RWPE2 (cell line): ENCODE results near the gene HVCN1.

Experiments
- ATAC-seq: fragments of 200-7000 bp; cut with Tn5 transposase; 3 replicates; pipeline ENCODE4 v1.9.1; 2021; ENCODE audit warnings: low read depth
- DNase-seq: peaks from one replicate; pipeline ENCODE4 v3.0.0-alpha.2; 2020; ENCODE audit warnings: low spot score
- H3K27ac ChIP-seq: fragments of 450-650 bp; 2 replicates; pipeline ENCODE4 v1.5.1; 2017; ENCODE audit warnings: mild to moderate bottlenecking; ENCODE audit not compliant: poor library complexity, severe bottlenecking
- H3K27me3 ChIP-seq: fragments of 250-450 bp; sonication (Bioruptor Pico); 2 replicates; pipeline ENCODE4 v1.5.1; 2021; ENCODE audit warnings: mild to moderate bottlenecking, moderate library complexity; ENCODE audit not compliant: insufficient read depth, poor library complexity, severe bottlenecking
- H3K36me3 ChIP-seq: fragments of 250-450 bp; sonication (Bioruptor Pico); 2 replicates; pipeline ENCODE4 v1.5.1; 2020; ENCODE audit warnings: low read depth, mild to moderate bottlenecking, moderate library complexity
- H3K4me1 ChIP-seq: fragments of 250-450 bp; sonication (Bioruptor Pico); 2 replicates; pipeline ENCODE4 v1.5.1; 2021; ENCODE audit warnings: mild to moderate bottlenecking, moderate library complexity; ENCODE audit not compliant: insufficient read depth, poor library complexity, severe bottlenecking
- H3K4me3 ChIP-seq: fragments of 250-450 bp; sonication (Bioruptor Pico); 2 replicates; pipeline ENCODE4 v1.5.1; 2021; ENCODE audit warnings: mild to moderate bottlenecking, moderate library complexity; ENCODE audit not compliant: severe bottlenecking
- H3K9me3 ChIP-seq: fragments of 250-450 bp; sonication (Bioruptor Pico); 2 replicates; pipeline ENCODE4 v1.5.1; 2021; ENCODE audit warnings: mild to moderate bottlenecking, moderate library complexity; ENCODE audit not compliant: severe bottlenecking
- CTCF ChIP-seq: fragments of 450-650 bp; IDR thresholded peaks from one replicate; pipeline ENCODE4 v1.5.1; 2017; ENCODE audit warnings: mild to moderate bottlenecking, moderate library complexity; ENCODE audit not compliant: poor library complexity, severe bottlenecking

Gene HVCN1

GRCh38 chr12:110627500-110628195 lies 61.3 kb downstream of the HVCN1 start:
- no peak overlapping the region for H3K4me3 ChIP-seq
- H3K36me3 ChIP-seq, result peaks cover 18% of the 10 kb centered on the region
- no peaks in the 10 kb centered on the region for H3K27me3 ChIP-seq
- no peaks in the 10 kb centered on the region for H3K9me3 ChIP-seq
- no peak for TF ChIP-seq CTCF
- H3K27ac ChIP-seq, result no peak overlapping the region
- H3K4me1 ChIP-seq, result no peaks in the 10 kb centered on the region
- ATAC-seq (no peak), DNase-seq (no peak)

GRCh38 chr12:110622582-110622981 lies 66.3 kb downstream of the HVCN1 start:
- no peak for ATAC-seq

GRCh38 chr12:110619534-110619953 lies 69.4 kb downstream of the HVCN1 start:
- Histone ChIP-seq H3K4me1 (peaks cover 6% of the 10 kb centered on the region), H3K9me3 (no peaks in the 10 kb centered on the region), H3K27me3 (no peaks in the 10 kb centered on the region), H3K36me3 (no peaks in the 10 kb centered on the region), H3K4me3 (no peak overlapping the region), H3K27ac (no peak overlapping the region)
- DNase-seq (no peak), ATAC-seq (no peak)
- TF ChIP-seq CTCF, result no peak

More at GRCh38 chr12:110622582-110622981, 66.3 kb downstream of the HVCN1 start:
- no peak for DNase-seq
- Histone ChIP-seq H3K27ac (no peak overlapping the region), H3K9me3 (no peaks in the 10 kb centered on the region), H3K27me3 (no peaks in the 10 kb centered on the region), H3K4me1 (no peaks in the 10 kb centered on the region), H3K4me3 (no peak overlapping the region), H3K36me3 (peaks cover 4% of the 10 kb centered on the region; the same call in 1 of the 2 replicates)
- no peak for TF ChIP-seq CTCF

GRCh38 chr12:110616471-110617115 lies 72.3 kb downstream of the HVCN1 start:
- DNase-seq (no peak), ATAC-seq (no peak)
- no peaks in the 10 kb centered on the region for H3K36me3 ChIP-seq
- no peaks in the 10 kb centered on the region for H3K9me3 ChIP-seq
- TF ChIP-seq CTCF, result no peak
- H3K27ac ChIP-seq, result no peak overlapping the region
- peaks cover 6% of the 10 kb centered on the region for H3K4me1 ChIP-seq
- no peaks in the 10 kb centered on the region for H3K27me3 ChIP-seq
- H3K4me3 ChIP-seq, result no peak overlapping the region

- no peak overlapping the region for H3K4me3 ChIP-seq
These were observed 73.7 kb downstream of the HVCN1 start for GRCh38 chr12:110615171-110615570.

More at GRCh38 chr12:110615171-110615570, 73.7 kb downstream of the HVCN1 start:
- no peaks in the 10 kb centered on the region for H3K36me3 ChIP-seq
- DNase-seq, result no peak
- no peaks in the 10 kb centered on the region for H3K9me3 ChIP-seq
- H3K27me3 ChIP-seq, result no peaks in the 10 kb centered on the region
- H3K4me1 ChIP-seq, result peaks cover 6% of the 10 kb centered on the region
- ATAC-seq, result no peak
- no peak overlapping the region for H3K27ac ChIP-seq
- TF ChIP-seq CTCF, result no peak
